ENCODE data around the gene RAC2. TPM values are rescaled to one million over a fixed set of nuclear protein-coding genes. Genes with fewer than 3 reads are reported as not detected.

Gene RAC2
- total and polyA plus RNA-seq, 9 of the 15 experiments (the other 6 are each of a cell fraction or from before 2014, with no cell fraction given) = 22.7 to 103 (median 43.3) TPM

- TF ChIP-seq PATZ1 (CRISPR knock-in tag; IDR thresholded peaks at IDR 0.05; ENCODE audit: borderline replicate concordance) = no peak
- no peak for TF ChIP-seq DACH1 (IDR thresholded peaks at IDR 0.05; ENCODE audit: partially characterized antibody)
- no peak for TF ChIP-seq ZBED1 (IDR thresholded peaks at IDR 0.05)
- TF ChIP-seq HDAC8 (tag; IDR thresholded peaks at IDR 0.05) = no peak
- no peak for TF ChIP-seq NFIX (CRISPR knock-in tag; IDR thresholded peaks at IDR 0.05; ENCODE audit: low read depth)
- TF ChIP-seq ZBTB7A (IDR thresholded peaks at IDR 0.05; ENCODE audit: borderline replicate concordance, control insufficient read depth, low read depth, low read length) = no peak
- no peak for TF ChIP-seq BCLAF1 (IDR thresholded peaks at IDR 0.05; ENCODE audit: borderline replicate concordance in 1 of 2, control insufficient read depth in 1 of 2, low read depth in 2 of 2, low read length in 1 of 2)
- no peak for TF ChIP-seq ARNT (IDR thresholded peaks at IDR 0.05)
- no peak for TF ChIP-seq HMGN3 (IDR thresholded peaks at IDR 0.05; ENCODE audit: borderline replicate concordance, extremely low read depth, insufficient read length, low read depth, low read length)
- no peak for TF ChIP-seq ARID4B (CRISPR knock-in tag; IDR thresholded peaks at IDR 0.05)
- no peak for TF ChIP-seq HCFC1 (IDR thresholded peaks at IDR 0.05; ENCODE audit: low read depth, low read length)
- no peak for TF ChIP-seq GTF3C2 (IDR thresholded peaks at IDR 0.05; ENCODE audit: borderline replicate concordance, extremely low read depth, insufficient read length)
- no peak for TF ChIP-seq SMARCA4 (IDR thresholded peaks at IDR 0.05)
- TF ChIP-seq DIDO1 (tag; IDR thresholded peaks at IDR 0.05; ENCODE audit: low read depth) = no peak
Observed at GRCh38 chr22:37198258-37199102, 45.6 kb downstream of the RAC2 start (continued).

All from K562 (cell line).